GM18870 (cell line): Measurements from ENCODE around the gene EIF4G2.

ENCODE experiments used
- ATAC-seq: cut with Tn5 transposase; IDR thresholded peaks from one replicate; pipeline ENCODE4 v1.9.1; 2021; ENCODE audit warnings: moderate library complexity; ENCODE audit not compliant: unreplicated experiment

The EIF4G2 gene

DNA sequence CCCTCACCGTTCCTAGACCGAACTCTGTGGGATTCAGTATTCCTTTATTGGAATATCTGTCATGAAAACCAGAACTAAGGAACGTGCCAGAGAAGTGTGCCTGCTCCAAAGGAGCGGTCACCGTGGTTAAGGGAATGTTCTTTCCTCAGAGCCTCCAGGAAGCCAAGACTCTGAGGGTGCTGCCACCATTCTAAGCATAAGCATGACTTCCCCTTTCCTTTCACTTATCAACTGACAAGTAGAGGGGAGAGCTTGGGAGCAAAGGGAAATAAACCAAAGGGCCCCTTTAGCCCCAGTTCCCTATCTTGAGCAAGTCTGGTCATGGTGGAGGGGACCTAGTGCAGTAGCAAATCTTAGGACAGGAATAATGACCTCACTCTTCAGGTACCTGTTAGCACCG is 30.9 kb downstream of the EIF4G2 start:
- ATAC-seq: no peak

DNA sequence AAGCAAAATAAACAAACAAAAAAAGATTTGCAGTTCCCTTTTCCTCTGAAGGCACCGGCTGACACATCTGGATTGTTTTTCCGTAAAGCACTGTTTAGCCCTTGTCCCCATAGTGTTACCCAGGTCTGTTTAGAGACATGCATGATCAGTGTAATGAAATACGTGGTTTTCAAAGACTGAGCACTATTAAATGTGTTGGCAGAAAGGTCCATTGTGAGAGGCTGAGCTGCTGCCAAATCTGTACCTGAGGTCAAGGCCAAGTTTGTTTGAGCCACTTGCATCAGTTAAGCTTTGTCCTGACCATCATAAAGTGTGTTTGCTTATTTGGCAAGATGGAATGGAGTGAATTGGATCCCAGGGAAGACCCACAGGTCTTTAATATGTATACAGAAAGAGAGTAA is 31.3 kb downstream of the EIF4G2 start:
- ATAC-seq: no peak

DNA sequence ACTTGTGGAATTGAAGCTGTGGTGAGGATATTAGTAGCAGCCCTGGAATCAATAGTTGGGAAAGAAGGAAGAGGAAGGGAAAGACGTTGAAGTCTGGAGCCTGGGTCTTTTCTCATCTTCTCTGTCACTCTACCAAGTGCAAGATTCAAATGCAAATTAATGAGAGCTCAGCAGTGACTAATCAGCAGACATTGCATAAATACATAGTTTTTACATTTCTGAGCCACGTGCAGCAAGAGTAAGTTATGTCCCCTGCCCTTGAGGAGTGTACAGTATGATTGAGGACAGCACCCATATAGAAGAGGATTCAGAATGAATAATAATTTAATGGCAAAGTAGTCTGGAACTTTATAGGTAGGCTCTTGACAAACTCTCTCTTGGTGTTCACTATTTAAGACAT is 33.9 kb downstream of the EIF4G2 start:
- ATAC-seq: no peak

DNA sequence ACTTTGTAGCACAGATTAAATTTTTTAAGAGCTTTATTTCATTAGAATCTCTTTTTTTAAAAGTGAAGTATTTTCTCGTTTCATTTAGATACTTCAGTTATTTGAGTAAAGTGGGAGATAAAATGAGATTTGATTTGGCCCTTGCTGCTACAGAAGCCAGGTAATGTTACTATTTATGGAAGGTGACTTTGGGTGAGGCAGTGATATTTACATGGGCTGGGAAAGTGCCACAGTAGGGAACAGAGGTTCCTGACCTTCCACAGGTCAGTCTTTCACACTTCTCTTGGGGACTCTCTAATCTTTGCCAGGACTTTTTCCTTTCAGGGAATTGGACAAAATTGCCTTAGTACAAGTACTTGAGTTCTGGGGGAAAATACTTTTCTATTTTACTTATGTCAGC is 37.3 kb downstream of the EIF4G2 start:
- no peak for ATAC-seq

DNA sequence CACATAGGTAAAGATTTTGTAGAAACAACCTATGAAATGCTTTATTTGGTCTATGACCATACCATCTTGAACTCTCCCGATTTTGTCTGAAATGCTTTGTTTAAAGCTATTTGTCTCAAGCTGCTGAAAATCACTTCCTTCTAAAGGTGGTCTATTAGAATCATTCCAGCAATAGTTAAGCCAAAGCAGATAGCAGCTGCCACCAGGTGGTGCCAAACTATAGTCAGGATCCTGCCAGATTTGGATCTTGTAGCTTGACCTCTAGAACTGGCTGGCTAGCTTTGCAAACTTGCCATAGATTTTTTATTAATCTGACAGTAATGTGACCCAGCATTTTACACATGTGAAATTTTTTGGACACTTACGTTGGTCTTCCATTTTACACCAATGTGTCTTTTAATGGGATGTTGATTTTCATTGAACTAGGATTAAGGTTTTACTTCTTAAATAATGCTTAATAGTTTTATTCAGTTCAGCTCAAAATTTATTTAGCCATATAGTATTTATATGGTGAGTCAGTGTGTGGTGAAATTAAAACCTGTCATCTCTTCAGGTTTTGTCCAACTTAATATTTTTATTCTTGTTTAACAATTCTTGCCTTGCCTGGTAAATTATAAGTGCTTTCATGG is 38.0 kb downstream of the EIF4G2 start:
- ATAC-seq: no peak

DNA sequence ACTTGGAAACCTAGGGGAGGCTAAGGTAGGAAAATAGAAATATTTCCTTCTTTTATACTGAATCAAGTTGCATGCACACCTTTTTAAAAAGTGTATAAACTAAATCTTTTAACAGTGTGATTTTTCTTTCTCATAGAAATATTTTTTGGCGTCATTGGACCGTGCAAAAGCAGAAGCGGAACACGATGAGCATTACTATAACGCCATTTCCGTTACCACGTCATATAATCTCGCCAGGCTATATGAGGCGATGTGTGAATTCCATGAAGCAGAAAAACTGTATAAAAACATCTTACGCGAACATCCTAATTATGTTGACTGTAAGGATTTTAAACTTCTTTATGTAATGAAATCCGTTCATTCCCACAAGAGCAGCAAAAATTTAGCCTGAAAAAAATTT is 44.3 kb downstream of the EIF4G2 start:
- ATAC-seq: no peak

DNA sequence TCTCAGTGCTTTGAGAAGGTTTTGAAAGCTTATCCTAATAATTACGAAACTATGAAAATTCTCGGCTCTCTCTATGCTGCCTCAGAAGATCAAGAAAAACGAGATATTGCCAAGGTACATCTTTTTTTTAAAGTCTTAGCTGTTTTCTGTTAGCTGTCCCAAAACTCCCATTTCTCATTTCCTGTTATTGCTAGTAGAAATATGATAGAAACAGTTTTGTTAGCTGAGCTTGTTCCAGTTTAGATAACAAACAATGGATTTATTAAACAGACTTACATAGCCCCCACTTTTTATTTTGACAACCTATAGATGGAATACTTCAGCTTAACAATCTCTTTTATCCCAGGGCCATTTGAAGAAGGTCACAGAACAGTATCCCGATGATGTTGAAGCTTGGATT is 45.0 kb downstream of the EIF4G2 start:
- no peak for ATAC-seq

DNA sequence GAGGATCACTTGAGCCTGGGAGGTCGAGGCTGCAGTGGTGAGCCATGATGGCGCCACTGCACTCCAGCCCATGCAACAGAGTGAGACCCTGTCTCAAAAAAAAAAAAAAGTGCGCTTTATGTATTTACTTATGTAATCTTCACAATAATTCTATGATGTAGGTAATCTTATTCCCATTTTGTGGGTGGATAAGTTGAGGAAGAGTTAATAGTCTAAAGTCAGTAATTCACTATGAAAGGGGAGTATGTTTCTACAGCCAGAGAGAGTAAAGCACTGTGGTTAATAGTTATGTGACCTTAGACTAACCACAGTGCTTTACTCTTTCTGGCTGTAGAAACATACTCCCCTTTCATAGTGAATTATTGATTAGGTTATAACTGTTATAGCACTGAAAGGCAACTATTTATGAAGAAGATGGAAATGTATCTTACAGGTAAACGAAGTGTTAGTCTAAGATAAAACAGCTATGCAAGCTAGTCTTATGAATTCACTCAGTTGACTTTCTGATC is 45.8 kb downstream of the EIF4G2 start:
- ATAC-seq: no peak

DNA sequence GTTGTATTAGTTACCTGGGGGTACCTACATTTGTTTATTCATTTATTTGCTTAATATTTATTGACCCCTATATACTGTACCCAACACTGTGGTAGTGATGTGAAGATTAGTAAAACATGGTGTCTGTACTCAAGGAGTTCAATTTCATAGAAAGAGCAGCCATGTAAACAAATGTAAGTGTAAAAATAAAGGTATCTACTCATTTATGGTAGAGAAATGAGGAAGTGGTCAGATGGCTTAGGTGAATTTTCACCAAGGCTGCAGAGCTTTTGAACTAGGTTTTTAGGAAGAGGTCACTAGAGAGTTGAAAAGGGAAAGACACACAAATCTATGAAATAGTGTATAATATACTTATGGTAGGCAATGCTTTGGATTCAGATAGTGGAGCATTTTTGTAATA is 46.5 kb downstream of the EIF4G2 start:
- peak; percentile 83 for ATAC-seq

DNA sequence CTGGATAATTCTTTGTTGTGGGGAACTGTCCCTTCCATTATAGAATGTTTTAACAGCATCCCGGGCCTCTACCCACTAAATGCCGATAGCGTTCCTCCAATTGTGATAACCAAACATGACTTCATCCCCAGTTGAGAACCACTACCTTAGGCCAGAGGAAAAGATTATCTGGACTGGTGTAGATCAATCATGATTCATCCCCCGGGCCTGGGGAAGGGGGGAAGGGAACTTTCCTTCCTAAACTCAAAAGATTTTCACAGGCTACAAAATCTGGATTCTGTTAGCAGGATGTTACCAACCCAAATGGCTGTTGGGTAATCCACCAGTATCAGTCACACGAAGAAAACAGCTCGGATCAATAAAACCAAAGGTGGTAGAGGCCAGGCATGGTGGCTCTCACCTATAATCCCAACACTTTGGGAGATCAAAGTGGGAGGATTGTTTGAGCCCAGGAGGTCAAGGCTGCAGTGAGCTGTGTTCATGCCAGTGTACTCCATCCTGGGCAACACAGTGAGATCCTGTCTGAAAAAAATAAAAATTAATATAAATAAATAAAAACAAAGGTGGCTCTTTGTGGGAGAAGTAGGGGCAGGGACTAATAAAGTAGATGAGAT is 47.5 kb downstream of the EIF4G2 start:
- ATAC-seq: no peak

DNA sequence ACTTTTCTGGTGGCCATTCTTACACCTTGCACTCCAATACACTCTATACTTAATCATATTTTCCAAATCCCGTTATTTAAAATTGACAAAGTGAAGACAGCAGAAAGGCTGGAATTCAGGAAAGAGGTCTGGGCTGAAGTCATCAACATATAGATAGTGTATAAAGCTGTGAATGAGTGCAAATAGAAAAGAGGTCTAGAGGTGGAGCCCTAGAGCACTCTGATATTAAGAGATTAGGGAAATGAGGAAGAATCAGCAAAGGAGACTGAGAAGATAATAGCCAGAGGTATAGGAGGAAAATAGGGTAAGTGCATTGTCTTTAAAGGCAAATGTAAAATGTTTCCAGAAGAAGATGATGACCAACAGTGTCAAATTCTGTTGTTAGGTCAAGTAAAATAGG is 49.8 kb downstream of the EIF4G2 start:
- no peak for ATAC-seq

DNA sequence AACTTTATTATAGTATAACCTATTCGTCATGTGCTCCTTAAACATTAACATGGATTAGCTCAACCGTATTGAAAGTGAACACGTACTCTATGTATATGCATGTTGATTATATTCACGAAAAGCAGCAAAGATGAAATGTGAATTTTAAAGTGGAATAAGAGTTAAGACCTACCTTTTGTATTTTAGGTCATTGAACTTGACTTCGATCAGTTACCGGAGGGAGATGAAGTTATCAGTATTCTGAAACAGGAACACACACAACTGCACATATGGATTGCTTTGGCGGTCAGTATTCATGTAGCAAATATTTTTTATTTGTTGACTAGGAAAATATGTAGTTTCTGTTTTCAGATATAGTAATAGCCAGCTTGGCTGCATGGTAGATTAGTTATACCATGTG is 56.2 kb downstream of the EIF4G2 start:
- no peak for ATAC-seq

DNA sequence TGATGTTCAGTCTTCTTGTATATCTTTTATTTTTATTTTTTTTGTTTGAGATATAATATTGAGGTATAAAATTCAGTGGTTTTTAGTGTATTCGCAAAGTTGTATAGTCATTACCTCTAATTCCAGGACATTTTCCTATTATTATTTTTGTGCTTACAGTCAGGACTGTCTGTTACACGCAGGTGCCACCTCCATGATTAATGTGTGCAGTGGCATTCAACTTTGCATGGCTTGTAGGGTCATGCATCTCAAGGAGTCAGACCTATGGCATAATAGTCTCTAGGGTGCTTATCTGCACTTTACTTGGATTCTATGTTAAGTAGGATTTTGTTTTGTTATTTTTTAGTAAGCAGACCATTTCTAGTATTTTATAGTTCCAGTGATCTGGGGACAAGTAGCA is 56.7 kb downstream of the EIF4G2 start:
- no peak for ATAC-seq

DNA sequence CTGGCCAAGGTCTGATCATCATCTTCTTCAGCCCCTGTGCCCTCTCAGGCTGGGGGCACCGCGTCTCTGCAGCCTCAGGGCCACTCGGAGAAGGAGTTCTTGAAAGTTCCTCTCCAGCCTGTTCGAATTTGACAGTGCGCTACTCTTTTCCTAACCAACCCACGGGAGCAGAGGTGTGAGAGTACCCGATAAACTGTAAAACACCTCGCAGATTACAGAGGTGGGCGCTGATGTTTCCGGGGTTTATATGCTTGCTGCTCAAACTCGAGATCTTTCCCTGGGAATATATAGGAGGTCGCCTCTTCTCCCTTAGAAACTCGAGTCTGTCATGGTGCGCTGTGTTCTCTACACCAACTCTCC is 57.2 kb downstream of the EIF4G2 start:
- no peak for ATAC-seq

DNA sequence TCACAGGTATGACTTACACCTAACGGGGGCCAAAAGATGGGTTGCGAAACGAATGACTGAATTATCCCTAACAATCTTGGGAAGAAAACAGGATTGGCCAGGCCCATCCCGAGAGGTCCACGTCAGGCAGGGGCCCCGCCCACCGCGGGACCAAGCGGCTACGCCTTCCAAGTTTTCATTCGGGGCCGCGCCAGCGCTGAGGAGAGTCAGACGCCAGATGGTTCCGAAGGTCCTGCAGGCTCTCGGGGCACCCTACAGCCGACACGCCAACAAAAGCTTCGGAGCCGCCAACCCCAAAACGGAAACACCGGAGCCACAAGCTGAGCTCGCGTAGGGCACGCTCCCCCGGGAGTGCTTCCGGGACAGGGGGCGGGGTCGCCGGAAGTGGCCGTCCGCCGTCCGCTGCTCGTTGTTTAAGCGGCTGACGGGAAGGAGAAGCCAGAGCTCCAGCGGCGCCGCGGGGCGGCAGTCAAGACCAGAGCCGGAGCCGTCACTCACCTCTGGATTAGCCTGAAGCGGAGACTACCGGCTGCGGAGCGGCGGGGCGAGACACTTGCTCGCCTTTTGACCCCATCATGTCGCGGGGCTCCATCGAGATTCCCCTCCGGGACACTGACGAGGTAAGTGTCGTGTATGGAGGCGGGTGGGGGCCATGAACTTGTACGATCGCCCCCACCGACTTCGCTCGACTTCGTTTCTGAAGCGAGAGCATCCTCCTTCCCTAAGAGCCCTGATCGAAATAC is 57.7 kb downstream of the EIF4G2 start, which contains the start of gene CTR9:
CTR9 (plus strand) TSS at position 409 of the 743 bp plus-strand sequence; CDS start at position 576, 167 bp downstream.
- ATAC-seq: peak; percentile 68

DNA sequence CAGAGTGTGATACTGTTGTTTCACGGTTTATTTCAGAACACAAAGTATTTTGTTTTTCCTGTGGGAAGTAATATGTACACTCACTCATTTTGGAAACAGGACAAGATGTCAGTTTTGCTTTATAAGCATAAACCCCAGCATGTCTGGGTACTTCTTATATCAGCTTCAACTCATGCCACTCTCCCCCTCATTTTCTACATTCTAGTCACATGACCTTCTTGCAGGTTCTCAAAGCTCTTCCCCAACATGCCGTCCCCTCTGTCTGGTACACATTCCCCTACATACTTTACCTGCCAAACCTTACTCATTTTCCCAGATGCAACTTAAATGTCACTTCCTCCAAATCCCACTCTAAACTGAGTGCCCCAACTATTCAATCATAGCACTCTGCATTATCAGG is 59.2 kb downstream of the EIF4G2 start:
- ATAC-seq: no peak

DNA sequence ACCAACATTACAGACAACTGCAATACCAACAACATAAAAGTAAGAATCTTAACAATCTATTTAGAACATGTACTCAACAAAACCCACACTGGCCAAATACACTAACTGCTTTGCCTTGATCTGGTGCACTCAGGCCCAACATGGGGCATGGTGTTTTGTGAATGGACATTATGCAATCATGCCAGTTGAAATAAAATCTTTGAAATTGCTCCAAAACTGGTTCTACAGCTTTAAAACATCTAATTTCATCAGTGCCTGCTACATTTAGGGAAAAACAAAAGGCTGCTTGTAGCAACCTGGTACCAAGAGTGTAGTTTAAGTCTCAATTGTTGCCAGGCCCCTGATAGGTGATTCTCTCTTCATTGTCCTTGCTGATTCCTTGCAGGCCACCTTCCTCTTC is 61.0 kb downstream of the EIF4G2 start:
- no peak for ATAC-seq
